Glutamatergic neuron (in vitro differentiated cells): Measurements from ENCODE around the gene SIGLEC1. TPM values are rescaled to one million over a fixed set of nuclear protein-coding genes. Genes with fewer than 3 reads are reported as not detected.

Experiments used
- DNase-seq: peaks from one replicate; pipeline ENCODE4 v3.0.0; 2022
- H3K27ac Mint-ChIP-seq: one replicate; pipeline ENCODE4 v1.8.0; 2020; ENCODE audit warnings: mild to moderate bottlenecking, mixed read lengths, inconsistent platforms; ENCODE audit not compliant: unreplicated experiment
- H3K27me3 Mint-ChIP-seq: one replicate; pipeline ENCODE4 v1.8.0; 2020; ENCODE audit warnings: mild to moderate bottlenecking, moderate library complexity, mixed read lengths, inconsistent platforms; ENCODE audit not compliant: unreplicated experiment
- H3K36me3 Mint-ChIP-seq: one replicate; pipeline ENCODE4 v1.8.0; 2020; ENCODE audit warnings: mild to moderate bottlenecking, mixed read lengths, inconsistent platforms; ENCODE audit not compliant: unreplicated experiment
- H3K4me1 Mint-ChIP-seq: one replicate; pipeline ENCODE4 v1.8.0; 2020; ENCODE audit warnings: mild to moderate bottlenecking, low read depth, mixed read lengths, inconsistent platforms; ENCODE audit not compliant: unreplicated experiment
- H3K4me3 Mint-ChIP-seq: one replicate; pipeline ENCODE4 v1.8.0; 2020; ENCODE audit warnings: mild to moderate bottlenecking, mixed read lengths, inconsistent platforms; ENCODE audit not compliant: unreplicated experiment
- H3K9me3 Mint-ChIP-seq: one replicate; pipeline ENCODE4 v1.8.0; 2020; ENCODE audit warnings: mild to moderate bottlenecking, moderate library complexity, mixed read lengths, inconsistent platforms; ENCODE audit not compliant: unreplicated experiment
- CTCF ChIP-seq: fragments of 200-600 bp; sonication (generic); IDR thresholded peaks from one replicate; pipeline ENCODE4 v1.5.0; 2021; ENCODE audit not compliant: partially characterized antibody, unreplicated experiment
- total RNA-seq: library from RNA; stranded (reverse); fragmentation: NEBNext Ultra II Directional; extraction: Animal tissue kit (Norgen Biotek cat#: 25700); gene quantifications from one replicate; pipeline ENCODE4 v1.2.1, GENCODE V29; 2021; ENCODE audit not compliant: unreplicated experiment

Gene SIGLEC1
- total RNA-seq, 1 donor from 2014 or later = not detected

- no peaks in the 10 kb centered on the region for H3K4me1 Mint-ChIP-seq
- H3K27me3 Mint-ChIP-seq = peaks cover 15% of the 10 kb centered on the region
- H3K27ac Mint-ChIP-seq = no peak overlapping the region
- H3K36me3 Mint-ChIP-seq = peaks cover 11% of the 10 kb centered on the region
- peaks cover 8% of the 10 kb centered on the region for H3K9me3 Mint-ChIP-seq
- no peak overlapping the region for H3K4me3 Mint-ChIP-seq
- DNase-seq = no peak
- no peak for TF ChIP-seq CTCF
Measured at GRCh38 chr20:3744037-3744436, 31.6 kb upstream of the SIGLEC1 start.

GRCh38 chr20:3743251-3743650 is 30.9 kb upstream of the SIGLEC1 start:
- peaks cover 11% of the 10 kb centered on the region for H3K36me3 Mint-ChIP-seq

GRCh38 chr20:3741836-3742458 is 29.5 kb upstream of the SIGLEC1 start:
- H3K4me1 Mint-ChIP-seq = no peaks in the 10 kb centered on the region
- H3K27ac Mint-ChIP-seq = no peak overlapping the region
- H3K9me3 Mint-ChIP-seq = peaks cover 2% of the 10 kb centered on the region
- peaks cover 11% of the 10 kb centered on the region for H3K36me3 Mint-ChIP-seq
- no peak for DNase-seq
- H3K27me3 Mint-ChIP-seq = peaks cover 13% of the 10 kb centered on the region
- no peak overlapping the region for H3K4me3 Mint-ChIP-seq
- no peak for TF ChIP-seq CTCF

More at GRCh38 chr20:3743251-3743650, 30.9 kb upstream of the SIGLEC1 start:
- Mint-ChIP-seq H3K27ac (no peak overlapping the region), H3K4me3 (no peak overlapping the region), H3K9me3 (peaks cover 5% of the 10 kb centered on the region), H3K27me3 (peaks cover 15% of the 10 kb centered on the region), H3K4me1 (no peaks in the 10 kb centered on the region)
- no peak for TF ChIP-seq CTCF
- DNase-seq = no peak

- H3K36me3 Mint-ChIP-seq = peaks cover 11% of the 10 kb centered on the region
- H3K9me3 Mint-ChIP-seq = peaks cover 2% of the 10 kb centered on the region
- no peaks in the 10 kb centered on the region for H3K4me1 Mint-ChIP-seq
- no peak for TF ChIP-seq CTCF
- no peak for DNase-seq
- no peak overlapping the region for H3K27ac Mint-ChIP-seq
- peaks cover 12% of the 10 kb centered on the region for H3K27me3 Mint-ChIP-seq
- H3K4me3 Mint-ChIP-seq = no peak overlapping the region
Measured at GRCh38 chr20:3740615-3741301, 28.4 kb upstream of the SIGLEC1 start.

- TF ChIP-seq CTCF = no peak
- H3K9me3 Mint-ChIP-seq = peaks cover 2% of the 10 kb centered on the region
- H3K4me3 Mint-ChIP-seq = no peak overlapping the region
- H3K27me3 Mint-ChIP-seq = peaks cover 11% of the 10 kb centered on the region
- H3K27ac Mint-ChIP-seq = no peak overlapping the region
- no peaks in the 10 kb centered on the region for H3K4me1 Mint-ChIP-seq
- H3K36me3 Mint-ChIP-seq = peaks cover 11% of the 10 kb centered on the region
- DNase-seq = no peak
Measured at GRCh38 chr20:3739926-3740451, 27.6 kb upstream of the SIGLEC1 start.
